LNCaP clone FGC (cell line): ENCODE data around the gene IRF9.

Experiments
- DNase-seq: peaks from one replicate; pipeline ENCODE4 v3.0.0-alpha.2; 2011; ENCODE audit warnings: low read depth
- H3K4me3 ChIP-seq: 2 replicates; pipeline ENCODE4 v1.5.1; 2011; ENCODE audit warnings: mild to moderate bottlenecking, low read depth, low read length, control low read depth
- TF ChIP-seq, protein P1 (sequence below): IDR thresholded peaks from 2 replicates; pipeline ENCODE4 v1.5.1; 2012; ENCODE audit warnings: mild to moderate bottlenecking; ENCODE audit not compliant: control insufficient read depth, insufficient read depth; ENCODE audit errors: extremely low read depth

Gene IRF9

DNA sequence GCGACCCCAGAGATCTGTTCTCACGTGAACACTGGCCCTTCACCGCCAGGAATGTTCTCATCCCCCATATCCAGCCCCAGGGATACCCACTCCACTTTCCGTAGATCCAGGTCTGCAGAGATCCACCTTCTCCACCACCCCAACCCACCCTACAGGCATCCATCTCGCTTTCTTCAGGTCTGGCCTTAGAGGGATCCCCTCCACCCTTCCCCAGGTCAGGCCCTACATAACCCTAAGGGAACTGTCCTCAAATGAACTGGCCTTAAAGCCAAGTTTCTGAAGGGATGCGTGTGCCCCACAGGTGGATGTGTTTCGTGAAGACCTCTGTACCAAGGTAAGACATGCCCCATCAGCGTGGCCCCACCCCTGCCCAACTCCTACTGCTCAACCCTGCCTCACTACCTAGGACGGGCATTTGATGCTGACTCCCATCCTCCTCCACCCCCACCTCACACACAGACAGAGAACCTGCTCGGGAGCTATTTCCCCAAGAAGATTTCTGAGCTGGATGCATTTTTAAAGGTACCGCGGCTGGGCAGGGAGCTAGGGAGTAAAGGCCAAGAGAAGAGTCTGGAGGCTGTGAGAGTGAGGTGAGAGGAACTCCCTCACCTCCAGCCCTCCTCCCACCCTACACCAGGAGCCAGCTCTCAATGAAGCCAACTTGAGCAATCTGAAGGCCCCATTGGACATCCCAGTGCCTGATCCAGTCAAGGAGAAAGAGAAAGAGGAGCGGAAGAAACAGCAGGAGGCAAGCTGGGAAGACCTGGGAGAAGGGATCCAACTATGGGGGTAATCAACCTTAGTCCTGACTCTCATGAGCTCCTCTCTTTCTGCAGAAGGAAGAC, 24.2 kb upstream of the IRF9 start:
- H3K4me3 ChIP-seq, result peak overlapping the region; percentile 77
- TF ChIP-seq, protein P1, sequence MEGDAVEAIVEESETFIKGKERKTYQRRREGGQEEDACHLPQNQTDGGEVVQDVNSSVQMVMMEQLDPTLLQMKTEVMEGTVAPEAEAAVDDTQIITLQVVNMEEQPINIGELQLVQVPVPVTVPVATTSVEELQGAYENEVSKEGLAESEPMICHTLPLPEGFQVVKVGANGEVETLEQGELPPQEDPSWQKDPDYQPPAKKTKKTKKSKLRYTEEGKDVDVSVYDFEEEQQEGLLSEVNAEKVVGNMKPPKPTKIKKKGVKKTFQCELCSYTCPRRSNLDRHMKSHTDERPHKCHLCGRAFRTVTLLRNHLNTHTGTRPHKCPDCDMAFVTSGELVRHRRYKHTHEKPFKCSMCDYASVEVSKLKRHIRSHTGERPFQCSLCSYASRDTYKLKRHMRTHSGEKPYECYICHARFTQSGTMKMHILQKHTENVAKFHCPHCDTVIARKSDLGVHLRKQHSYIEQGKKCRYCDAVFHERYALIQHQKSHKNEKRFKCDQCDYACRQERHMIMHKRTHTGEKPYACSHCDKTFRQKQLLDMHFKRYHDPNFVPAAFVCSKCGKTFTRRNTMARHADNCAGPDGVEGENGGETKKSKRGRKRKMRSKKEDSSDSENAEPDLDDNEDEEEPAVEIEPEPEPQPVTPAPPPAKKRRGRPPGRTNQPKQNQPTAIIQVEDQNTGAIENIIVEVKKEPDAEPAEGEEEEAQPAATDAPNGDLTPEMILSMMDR, result no peak
- no peak for DNase-seq

DNA sequence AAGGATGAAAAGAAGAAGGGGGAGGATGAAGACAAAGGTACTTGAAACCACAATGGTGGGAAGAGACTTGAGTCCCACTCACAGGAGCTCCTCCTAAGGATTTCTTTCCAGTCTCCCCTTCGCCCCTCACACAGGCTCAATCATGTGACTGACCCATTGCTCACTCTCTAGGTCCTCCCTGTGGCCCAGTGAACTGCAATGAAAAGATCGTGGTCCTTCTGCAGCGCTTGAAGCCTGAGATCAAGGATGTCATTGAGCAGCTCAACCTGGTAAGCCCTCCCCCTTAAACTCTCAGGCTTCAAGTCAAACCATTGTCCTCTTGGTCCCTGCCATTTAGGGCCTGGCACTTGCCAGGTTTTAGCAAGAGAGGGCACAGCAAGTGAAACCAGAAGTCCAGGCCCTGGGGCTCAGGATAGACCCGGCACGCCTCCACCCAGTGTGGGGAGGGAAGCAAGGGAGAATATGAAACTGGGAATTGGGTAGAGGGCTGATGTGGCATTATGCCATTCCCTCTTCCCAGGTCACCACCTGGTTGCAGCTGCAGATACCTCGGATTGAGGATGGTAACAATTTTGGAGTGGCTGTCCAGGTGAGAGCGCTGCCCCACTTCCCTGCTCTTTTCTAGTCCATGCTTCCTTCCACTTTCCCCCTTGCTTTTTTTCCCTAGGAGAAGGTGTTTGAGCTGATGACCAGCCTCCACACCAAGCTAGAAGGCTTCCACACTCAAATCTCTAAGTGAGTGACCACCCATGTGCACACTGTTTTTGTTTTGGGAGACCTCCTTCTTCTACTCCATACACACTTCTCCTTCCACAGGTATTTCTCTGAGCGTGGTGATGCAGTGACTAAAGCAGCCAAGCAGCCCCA, 23.3 kb upstream of the IRF9 start:
- H3K4me3 ChIP-seq, result 0 out of 2 replicates have a peak overlapping the region, but pooled peaks have one; percentile 77
- no peak for DNase-seq
- TF ChIP-seq, protein P1, result no peak

DNA sequence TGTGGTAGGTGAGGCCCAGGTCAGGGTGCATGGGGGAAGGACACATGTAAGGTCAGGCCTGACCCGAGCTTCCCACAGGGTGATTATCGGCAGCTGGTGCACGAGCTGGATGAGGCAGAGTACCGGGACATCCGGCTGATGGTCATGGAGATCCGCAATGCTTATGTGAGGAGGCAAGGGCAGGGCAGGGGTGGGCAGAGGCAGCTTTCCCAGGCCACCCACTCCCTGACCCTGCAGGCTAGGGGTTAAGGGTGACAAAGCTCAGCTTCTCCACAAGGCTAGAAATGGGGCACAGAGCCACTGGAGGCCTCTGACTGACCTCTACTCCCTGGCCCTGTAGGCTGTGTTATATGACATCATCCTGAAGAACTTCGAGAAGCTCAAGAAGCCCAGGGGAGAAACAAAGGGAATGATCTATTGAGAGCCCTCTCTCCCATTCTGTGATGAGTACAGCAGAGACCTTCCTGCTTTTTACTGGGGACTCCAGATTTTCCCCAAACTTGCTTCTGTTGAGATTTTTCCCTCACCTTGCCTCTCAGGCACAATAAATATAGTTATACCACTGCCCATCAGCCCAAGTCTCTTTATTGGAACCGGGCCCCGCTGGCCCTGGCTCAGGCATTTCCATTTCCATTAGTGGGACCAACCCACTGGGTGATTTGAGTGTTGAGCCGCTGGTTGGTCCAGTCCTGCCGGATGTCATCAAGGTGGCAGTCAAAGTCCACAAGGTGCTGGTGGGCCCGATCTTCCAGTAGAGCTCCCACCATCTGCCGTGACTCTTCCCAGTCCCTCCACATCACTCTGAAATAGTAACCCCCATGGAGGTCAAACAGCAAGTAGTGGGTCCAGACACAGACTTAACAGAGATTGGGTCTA, 22.4 kb upstream of the IRF9 start:
- H3K4me3 ChIP-seq, result no peak overlapping the region
- TF ChIP-seq, protein P1, result no peak
- DNase-seq, result no peak

DNA sequence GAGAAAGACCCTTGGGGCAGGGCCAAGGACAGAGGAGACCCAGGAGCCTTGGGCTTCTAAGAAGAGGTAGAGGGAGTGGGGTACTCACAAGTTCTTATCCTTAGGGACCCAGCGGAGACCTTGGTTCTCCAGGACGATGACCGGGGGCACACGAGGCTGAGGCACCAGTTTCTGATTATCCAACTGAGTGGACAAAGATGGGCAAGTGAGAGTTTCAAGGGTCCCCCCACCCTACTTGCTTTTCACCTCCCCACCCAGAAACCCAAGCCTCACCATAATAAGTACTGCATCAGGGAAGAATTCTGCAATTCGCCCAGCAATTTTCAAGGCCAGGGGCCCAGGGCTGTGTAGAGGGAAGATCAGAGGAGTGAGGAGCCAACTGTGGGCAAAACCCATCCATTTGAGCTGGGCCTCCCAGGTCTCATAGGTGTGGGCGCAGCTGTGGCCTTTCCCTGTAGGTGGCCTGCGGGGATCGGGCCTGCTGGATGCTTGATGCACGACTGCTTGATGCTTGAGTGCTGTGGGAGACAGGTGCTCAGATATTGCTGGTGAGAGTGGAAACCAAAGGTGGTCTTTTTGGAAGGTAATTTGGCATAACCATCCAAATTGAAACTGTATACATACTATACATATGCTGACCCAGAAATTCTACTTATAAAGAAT, 21.7 kb upstream of the IRF9 start:
- DNase-seq, result no peak
- TF ChIP-seq, protein P1, result no peak
- H3K4me3 ChIP-seq, result peak overlapping the region; percentile 89

DNA sequence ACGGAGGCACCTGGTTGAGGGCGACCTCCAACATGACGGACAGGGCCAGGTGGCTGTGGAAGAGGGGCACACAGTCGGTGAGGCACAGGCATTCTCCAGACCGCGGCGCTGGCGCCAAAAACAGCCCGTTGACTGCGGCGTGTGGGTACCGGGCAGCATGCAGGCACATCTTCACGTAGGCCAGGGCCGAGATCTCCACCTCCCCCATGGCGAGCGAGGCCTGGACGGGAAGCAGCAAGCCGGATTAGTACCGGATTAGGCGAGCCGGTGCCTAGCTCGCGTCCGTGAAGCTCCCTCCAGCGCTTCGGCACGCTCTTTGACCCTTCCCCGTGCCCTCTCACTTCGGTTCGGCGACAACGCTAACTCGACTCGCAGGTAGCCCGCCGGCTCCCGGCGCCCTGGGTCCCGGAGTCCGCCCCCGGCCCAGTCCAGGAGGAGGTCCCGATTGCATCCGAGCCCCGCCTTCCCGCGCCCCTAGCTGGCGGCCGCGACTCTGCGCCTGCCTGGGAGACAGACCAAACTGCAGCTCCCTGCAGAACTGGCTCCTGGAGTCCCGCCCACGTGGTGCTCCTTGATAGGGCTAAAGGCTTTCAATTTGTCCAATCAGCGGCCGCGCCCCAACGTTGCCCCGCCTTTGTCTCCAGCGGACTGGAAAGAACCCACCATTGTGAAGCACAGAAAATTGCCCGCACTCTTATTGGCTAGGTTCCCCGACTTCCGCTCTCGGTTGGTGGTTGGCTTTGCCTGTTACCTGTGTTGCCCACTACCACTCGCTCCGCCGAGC, 19.8 kb upstream of the IRF9 start, which contains the start of gene EMC9:
Gene EMC9 (minus strand): TSS at position 495 of the 784 bp plus-strand sequence. CDS start 287 bp downstream, at position 208.
- peak within 1 kb of the TSS; percentile 89 for H3K4me3 ChIP-seq

More for the DNA sequence above, 19.8 kb upstream of the IRF9 start, which contains the start of gene EMC9:
- peak; percentile 99 for DNase-seq
- TF ChIP-seq, protein P1, result no peak
